H1 (cell line): ENCODE data around the gene PTER. TPM values are rescaled to one million over a fixed set of nuclear protein-coding genes. Genes with fewer than 3 reads are reported as not detected.

Experiments
- CTCF ChIA-PET: fragments of 300-600 bp; sonication (Branson Sonifier 250); formaldehyde crosslinking; loops from one replicate; lab custom pipeline; 2021; ENCODE audit not compliant: partially characterized antibody; lab: Charles Lee
- POLR2A ChIA-PET: fragments of 300-600 bp; sonication (Branson Sonifier 250); formaldehyde crosslinking; loops from one replicate; lab custom pipeline; 2021; ENCODE audit warnings: inconsistent platforms; ENCODE audit not compliant: partially characterized antibody; lab: Charles Lee
- DNase-seq, 2 experiments: peaks; one replicate each; pipeline versions ENCODE4 v3.0.0 to v3.0.0-alpha.2; 2010 to 2022; ENCODE audit warnings: low spot score in 2 of 2, low read depth in 1 of 2, mixed read lengths in 1 of 2
- FAIRE-seq: peaks from 2 replicates; lab custom pipeline; 2011; peaks lifted over from hg19 to GRCh38; lab: Jason Lieb, UNC
- H2AFZ ChIP-seq: 2 replicates; pipeline ENCODE4 v1.8.1; 2012; ENCODE audit warnings: low read length, inconsistent platforms
- H2AK5ac ChIP-seq: 2 replicates; pipeline ENCODE4 v1.6.1; 2013; ENCODE audit warnings: low read depth, low read length
- H2BK120ac ChIP-seq: replicated peaks from 2 replicates; pipeline ENCODE3; 2013; ENCODE audit warnings: low read depth, low read length, inconsistent platforms
- H2BK12ac ChIP-seq: 2 replicates; pipeline ENCODE4 v1.6.1; 2013; ENCODE audit warnings: low read depth, low read length
- H2BK15ac ChIP-seq: 2 replicates; pipeline ENCODE4 v1.6.1; 2013; ENCODE audit warnings: low read length
- H2BK20ac ChIP-seq: 2 replicates; pipeline ENCODE4 v1.6.1; 2013; ENCODE audit warnings: low read length
- H2BK5ac ChIP-seq: 2 replicates; pipeline ENCODE4 v1.6.1; 2013; ENCODE audit warnings: low read depth, low read length
- H3K14ac ChIP-seq: 2 replicates; pipeline ENCODE4 v1.6.1; 2013; ENCODE audit warnings: inconsistent platforms; ENCODE audit not compliant: insufficient read length
- H3K18ac ChIP-seq: 2 replicates; pipeline ENCODE4 v1.6.1; 2013; ENCODE audit warnings: low read length; ENCODE audit errors: extremely low read depth
- H3K23ac ChIP-seq: 2 replicates; pipeline ENCODE4 v1.6.1; 2013; ENCODE audit warnings: inconsistent platforms; ENCODE audit not compliant: insufficient read length
- H3K23me2 ChIP-seq: 2 replicates; pipeline ENCODE4 v1.6.1; 2013; ENCODE audit warnings: low read depth, low read length
- H3K27ac ChIP-seq: 2 replicates; pipeline ENCODE4 v1.6.1; 2011; ENCODE audit warnings: low read depth, low read length, inconsistent platforms
- H3K27me3 ChIP-seq, 4 experiments: replicated peaks in 1 of 4; 1 replicate in 1 of 4; 2 replicates in 3 of 4; pipeline versions ENCODE4 v1.6.1 to v1.8.1; 2011 to 2013; ENCODE audit warnings: low read length in 3 of 4, mild to moderate bottlenecking in 3 of 4, inconsistent platforms in 2 of 4, mixed read lengths in 2 of 4, moderate library complexity in 1 of 4; ENCODE audit not compliant: control insufficient read depth in 3 of 4, insufficient read depth in 3 of 4; ENCODE audit errors: extremely low read depth in 1 of 4
- H3K36me3 ChIP-seq, 4 experiments: 2 replicates each; pipeline versions ENCODE4 v1.6.1 to v1.8.1; 2011 to 2013; ENCODE audit warnings: mild to moderate bottlenecking in 4 of 4, low read length in 3 of 4, moderate library complexity in 2 of 4, control low read depth in 1 of 4, inconsistent platforms in 1 of 4; ENCODE audit not compliant: insufficient read depth in 4 of 4, control insufficient read depth in 2 of 4
- H3K4ac ChIP-seq: replicated peaks from 2 replicates; pipeline ENCODE3; 2013; ENCODE audit warnings: low read length, low read depth, mixed read lengths, inconsistent platforms; ENCODE audit not compliant: insufficient read length
- H3K4me1 ChIP-seq, 4 experiments: replicated peaks in 1 of 4; 1 replicate in 1 of 4; 2 replicates in 3 of 4; pipeline versions ENCODE4 v1.6.1 to v1.8.1; 2011 to 2013; ENCODE audit warnings: low read length in 3 of 4, inconsistent platforms in 2 of 4, mixed read lengths in 1 of 4; ENCODE audit not compliant: insufficient read depth in 4 of 4, control insufficient read depth in 3 of 4
- H3K4me2 ChIP-seq, 2 experiments: 2 replicates each; pipeline versions ENCODE4 v1.6.1 to v1.8.1; 2011 to 2013; ENCODE audit warnings: low read depth in 2 of 2, low read length in 2 of 2, control low read depth in 1 of 2, inconsistent platforms in 1 of 2, mild to moderate bottlenecking in 1 of 2; ENCODE audit not compliant: insufficient read depth in 1 of 2
- H3K4me3 ChIP-seq, 4 experiments: fragments of 200-600, 300-600 bp in 1 of 4; sonication (generic), shearing (Covaris generic), sonication (Bioruptor Twin) in 1 of 4; 2 replicates each; pipeline versions ENCODE4 v1.5.1 to v1.8.1; 2011 to 2016; ENCODE audit warnings: low read length in 4 of 4, low read depth in 3 of 4, control low read depth in 2 of 4, inconsistent platforms in 2 of 4, mild to moderate bottlenecking in 2 of 4, mixed read lengths in 1 of 4, moderate library complexity in 1 of 4; ENCODE audit not compliant: insufficient read depth in 2 of 4; ENCODE audit errors: extremely low read depth in 1 of 4
- H3K56ac ChIP-seq: replicated peaks from 2 replicates; pipeline ENCODE3; 2013; ENCODE audit warnings: low read depth, mild to moderate bottlenecking, mixed read lengths, low read length, inconsistent platforms; ENCODE audit not compliant: insufficient read length
- H3K79me1 ChIP-seq: 2 replicates; pipeline ENCODE4 v1.6.1; 2013; ENCODE audit warnings: low read depth, low read length, control low read depth
- H3K79me2 ChIP-seq, 2 experiments: 2 replicates each; pipeline versions ENCODE4 v1.6.1 to v1.8.1; 2012 to 2013; ENCODE audit warnings: low read length in 2 of 2, mild to moderate bottlenecking in 2 of 2, inconsistent platforms in 1 of 2; ENCODE audit not compliant: insufficient read depth in 2 of 2, control insufficient read depth in 1 of 2
- H3K9ac ChIP-seq, 4 experiments: replicated peaks in 1 of 4; 1 replicate in 1 of 4; 2 replicates in 3 of 4; pipeline versions ENCODE4 v1.6.1 to v1.8.1; 2011 to 2013; ENCODE audit warnings: low read depth in 3 of 4, low read length in 3 of 4, control low read depth in 2 of 4, mild to moderate bottlenecking in 2 of 4, moderate library complexity in 2 of 4, inconsistent platforms in 1 of 4; ENCODE audit errors: extremely low read depth in 1 of 4
- H3K9me3 ChIP-seq, 2 experiments: 2 replicates each; pipeline versions ENCODE4 v1.6.1 to v1.8.1; 2012 to 2013; ENCODE audit warnings: mild to moderate bottlenecking in 2 of 2, moderate library complexity in 2 of 2, control low read depth in 1 of 2, inconsistent platforms in 1 of 2, low read depth in 1 of 2, low read length in 1 of 2, mixed read lengths in 1 of 2; ENCODE audit not compliant: insufficient read depth in 2 of 2
- H4K20me1 ChIP-seq, 2 experiments: replicated peaks in 1 of 2; 2 replicates each; pipeline versions ENCODE3 to v1.8.1; 2011 to 2013; ENCODE audit warnings: inconsistent platforms in 2 of 2, low read length in 2 of 2, mild to moderate bottlenecking in 1 of 2; ENCODE audit not compliant: insufficient read depth in 2 of 2, control insufficient read depth in 1 of 2
- H4K5ac ChIP-seq: 2 replicates; pipeline ENCODE4 v1.6.1; 2013; ENCODE audit warnings: low read length, low read depth, mixed read lengths, inconsistent platforms; ENCODE audit not compliant: insufficient read length
- H4K8ac ChIP-seq: 2 replicates; pipeline ENCODE4 v1.8.0; 2013; ENCODE audit warnings: mild to moderate bottlenecking, moderate library complexity, low read length, inconsistent platforms; ENCODE audit not compliant: insufficient read depth; ENCODE audit errors: extremely low read depth
- H4K91ac ChIP-seq: replicated peaks from 2 replicates; pipeline ENCODE3; 2013; ENCODE audit warnings: low read length, mixed read lengths, inconsistent platforms; ENCODE audit not compliant: insufficient read length
- SRF ChIP-seq: IDR thresholded peaks from 2 replicates; pipeline ENCODE4 v1.6.1; 2011; ENCODE audit warnings: mild to moderate bottlenecking, low read depth, low read length, moderate library complexity
- USF2 ChIP-seq: IDR thresholded peaks from 2 replicates; pipeline ENCODE4 v1.6.1; 2011; ENCODE audit warnings: low read length, improper control_type of control experiment
- WGBS, 2 experiments: shearing (Covaris generic) in 1 of 2; methylation state at CpG; one replicate each; pipeline versions ENCODE4 v1.1.6 to v1.1.7; 2013 to 2015; ENCODE audit warnings: low lambda C conversion rate in 2 of 2, mixed read lengths in 2 of 2, inconsistent platforms in 1 of 2, low coverage in 1 of 2, missing lambda C conversion rate in 1 of 2; ENCODE audit not compliant: insufficient replicate concordance in 2 of 2, insufficient coverage in 1 of 2, insufficient read length in 1 of 2; ENCODE audit errors: extremely low coverage in 1 of 2, missing lambda C conversion rate in 1 of 2; 5-methylcytosine and 5-hydroxymethylcytosine counted together
- polyA plus RNA-seq, 7 experiments: library from polyadenylated mRNA; depleted of rRNA in 3 of 7; stranded (reverse) in 5 of 7; unstranded in 2 of 7; fragments of >200 nt in 5 of 7; fragments of 200-250 nt in 2 of 7; gene quantifications; 1 replicate in 5 of 7; 2 replicates in 1 of 7; 4 replicates in 1 of 7; pipeline versions ENCODE4 v1.2.1 to v1.2.3, GENCODE V29; 2011 to 2013; ENCODE audit warnings: missing spikeins in 2 of 7, mixed read lengths in 2 of 7
- small RNA-seq: library from polyadenylated mRNA; stranded (forward); fragments of <200 nt; extraction: miRNeasy Mini kit (QIAGEN cat#:217004); gene quantifications from one replicate; pipeline ENCODE3, GENCODE V24; 2013; ENCODE audit not compliant: insufficient read depth
- total RNA-seq: library from RNA; stranded (reverse); fragmentation: NEBNext Ultra II Directional; extraction: Animal tissue kit (Norgen Biotek cat#: 25700); gene quantifications from 2 replicates; pipeline ENCODE4 v1.2.1, GENCODE V29; 2021

PTER gene
- total and polyA plus RNA-seq, 2 of the 8 experiments (the other 6 are each of a cell fraction or from before 2014, with no cell fraction given) = 4.4 to 7.8 TPM

- no peaks in the 10 kb centered on the region for H3K79me2 ChIP-seq
- H3K4ac ChIP-seq = no peak overlapping the region
- no peak for DNase-seq
- no peak overlapping the region for H2BK120ac ChIP-seq
- ChIA-PET POLR2A (interaction anchor here (1.1 kb wide), 1 partner anchor 10 kb away, joined by 3 read pairs; no protein-coding TSS in a partner anchor), CTCF (interaction anchor here (0.5 to 1.0 kb wide), 3 partner anchors 14 to 124 kb away, joined by 3 read pairs; no protein-coding TSS in a partner anchor)
- no peak overlapping the region for H3K14ac ChIP-seq
- H3K9me3 ChIP-seq = no peaks in the 10 kb centered on the region
- H2AK5ac ChIP-seq = no peak overlapping the region
- no peak overlapping the region for H2BK5ac ChIP-seq
- no peak for TF ChIP-seq USF2
- no peak for TF ChIP-seq SRF
- H2BK20ac ChIP-seq = no peak overlapping the region
- no peak overlapping the region for H2AFZ ChIP-seq
- no peak overlapping the region for H3K23ac ChIP-seq
- no peak overlapping the region for H3K56ac ChIP-seq
- H3K79me1 ChIP-seq = no peaks in the 10 kb centered on the region
- H4K8ac ChIP-seq = no peak overlapping the region
- no peak overlapping the region for H2BK15ac ChIP-seq
- H3K27me3 ChIP-seq = no peaks in the 10 kb centered on the region
- H3K4me3 ChIP-seq = no peak overlapping the region
- WGBS, 2 experiments = 89% methylated on average over 6 of the region's 6 CpGs; no CpG with 5 or more reads in 1 of the 2 experiments
- no peaks in the 10 kb centered on the region for H4K20me1 ChIP-seq
- no peaks in the 10 kb centered on the region for H3K36me3 ChIP-seq
- H3K9ac ChIP-seq = no peak overlapping the region
- H2BK12ac ChIP-seq = no peak overlapping the region
- FAIRE-seq = no peak
- H3K18ac ChIP-seq = no peak overlapping the region
- H3K23me2 ChIP-seq = peaks cover 2% of the 10 kb centered on the region; the same call in 1 of the 2 replicates
- H4K5ac ChIP-seq = no peak overlapping the region
- H4K91ac ChIP-seq = no peak overlapping the region
- H3K4me2 ChIP-seq = no peak overlapping the region
- 0 out of 7 replicates have a peak, but pooled peaks cover 0 to 3% (median under 1%) of the 10 kb centered on the region in 4 experiments for H3K4me1 ChIP-seq
- H3K27ac ChIP-seq = no peak overlapping the region
These were observed 126.1 kb downstream of the PTER start for GRCh38 chr10:16562891-16563290.

Small RNA genes lying within 50 kb of the gene (small RNA-seq; reads per million reads assigned to genes)
- gene RNU2-18P = not detected

Other genes starting within 250 kb of the PTER start
- 1.0 and 1.3 TPM in 2 replicates for gene C1QL3, start 84.9 kb downstream of the PTER start, total RNA-seq
- gene C1QL3, start 84.9 kb downstream of the PTER start, polyA plus RNA-seq (2011; rRNA removed) = 1.8 and 3.8 TPM in 2 replicates